IPS DF 4.7 (cell line): Measurements from ENCODE around the gene SLC7A14.

Experiments
- DNase-seq: peaks from one replicate; pipeline ENCODE4 v3.0.0-alpha.2; 2013; ENCODE audit warnings: low spot score; ENCODE audit errors: extremely low read depth

The SLC7A14 gene

DNA sequence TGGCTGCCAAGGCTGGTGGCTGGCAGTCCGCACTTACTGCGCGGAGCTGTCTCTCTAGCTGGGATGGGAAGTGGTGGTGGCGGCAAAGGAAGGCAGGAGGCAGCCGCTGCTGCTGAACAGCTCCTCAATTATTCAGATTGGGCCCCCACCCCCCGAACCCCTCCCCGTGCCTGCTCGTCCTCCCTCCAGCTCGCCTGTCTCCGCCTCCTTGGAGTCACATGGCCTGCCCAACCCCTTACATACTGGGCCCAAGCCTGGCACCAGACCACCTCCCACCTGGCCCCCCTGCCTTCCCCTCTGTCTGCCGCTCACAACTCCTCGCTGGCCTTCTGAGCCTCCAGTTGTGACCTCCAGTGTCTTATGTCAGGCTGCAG, at the start of gene SLC7A14:
Gene SLC7A14, minus strand, starts transcription at position 139 of the 374 bp plus-strand sequence. CDS start 59,139 bp downstream, outside the sequence.
- no peak for DNase-seq

DNA sequence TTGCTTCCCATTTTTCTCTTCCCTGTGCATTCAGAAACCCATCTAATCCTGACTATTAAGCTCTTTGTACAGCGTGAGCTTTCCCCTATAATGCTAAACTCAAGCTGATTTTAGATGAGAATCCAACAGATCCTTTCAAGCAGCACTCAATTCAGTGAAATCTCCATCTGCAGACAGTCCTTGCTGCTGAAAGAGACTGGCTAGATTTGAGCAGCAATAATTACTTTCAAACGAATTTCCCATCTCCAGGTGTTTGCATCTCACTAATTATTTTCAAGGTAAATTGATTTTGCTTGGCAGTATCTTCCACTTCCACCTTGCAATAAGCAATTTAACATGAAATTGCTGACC, 49.5 kb upstream of the SLC7A14 start:
- no peak for DNase-seq

DNA sequence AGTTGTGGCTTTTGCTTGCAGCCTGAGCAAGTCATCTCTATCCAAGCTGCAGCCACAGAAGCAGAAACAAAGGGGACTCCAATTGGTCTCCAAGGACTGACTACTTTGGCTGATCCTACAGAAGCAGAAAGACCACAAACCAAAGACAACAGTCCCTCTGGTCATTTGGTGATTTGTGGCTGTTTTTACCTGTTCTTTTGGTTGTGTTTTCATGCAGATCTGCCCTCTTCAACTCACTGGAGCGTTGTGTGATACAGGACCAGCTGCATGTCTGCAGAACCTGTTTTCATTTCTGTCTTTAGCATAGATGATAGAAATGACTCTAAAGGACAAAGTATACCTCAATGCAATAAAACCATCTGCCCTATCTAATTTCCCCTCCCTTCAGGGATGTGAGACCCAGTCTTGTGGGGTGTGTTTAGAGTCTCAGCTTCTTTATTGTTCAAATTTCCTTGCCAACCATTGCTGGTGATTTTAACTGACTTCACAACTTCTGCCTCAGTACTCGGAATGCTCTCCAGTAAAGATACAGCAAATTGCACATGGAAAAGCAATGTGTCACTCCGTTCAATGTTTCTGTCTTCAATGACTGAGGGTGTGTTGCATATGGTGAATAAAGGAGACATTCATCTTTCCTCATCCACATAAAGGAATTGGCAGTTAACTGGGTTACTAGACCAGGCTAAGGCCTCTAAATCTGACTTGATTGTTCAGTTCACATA, 48.9 kb upstream of the SLC7A14 start:
- no peak for DNase-seq

DNA sequence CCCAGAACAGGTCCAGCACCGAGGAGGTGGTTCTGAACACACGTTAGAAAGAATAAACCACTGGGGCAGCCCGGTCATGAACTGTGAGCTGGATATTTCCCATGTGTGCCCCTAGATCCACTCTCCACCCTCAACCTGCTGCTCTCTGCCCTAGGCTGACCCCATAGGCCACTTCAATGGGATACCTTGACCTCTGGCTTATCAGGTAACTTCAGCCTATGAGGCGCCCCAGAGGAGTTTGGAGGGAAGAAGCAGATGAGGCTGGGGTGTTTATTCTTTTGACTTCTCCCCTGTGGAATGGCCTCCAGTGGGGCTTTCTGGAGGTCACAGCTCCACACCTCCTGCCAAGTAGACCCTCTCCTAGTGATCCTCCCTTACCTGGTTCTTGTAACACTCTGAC, 47.7 kb upstream of the SLC7A14 start:
- DNase-seq = no peak

DNA sequence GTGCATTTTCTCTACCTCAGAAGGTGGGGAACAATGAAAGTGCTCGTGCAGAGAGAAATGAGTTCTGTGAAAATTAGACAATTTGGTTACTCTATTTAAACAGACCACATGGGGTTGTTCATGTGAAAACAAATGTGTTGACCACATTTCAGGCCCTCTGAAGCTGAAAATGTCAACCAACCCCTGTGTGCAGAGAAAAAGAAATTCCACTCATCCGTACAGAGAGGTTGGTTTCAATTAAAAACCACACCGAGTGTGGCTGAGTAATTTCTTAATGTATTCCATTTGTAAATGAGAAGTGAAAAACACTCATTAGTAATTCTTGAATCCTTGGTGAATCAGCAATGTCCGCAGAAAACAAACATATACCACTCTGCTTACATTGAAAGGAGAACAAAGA, 46.9 kb upstream of the SLC7A14 start:
- DNase-seq = no peak

DNA sequence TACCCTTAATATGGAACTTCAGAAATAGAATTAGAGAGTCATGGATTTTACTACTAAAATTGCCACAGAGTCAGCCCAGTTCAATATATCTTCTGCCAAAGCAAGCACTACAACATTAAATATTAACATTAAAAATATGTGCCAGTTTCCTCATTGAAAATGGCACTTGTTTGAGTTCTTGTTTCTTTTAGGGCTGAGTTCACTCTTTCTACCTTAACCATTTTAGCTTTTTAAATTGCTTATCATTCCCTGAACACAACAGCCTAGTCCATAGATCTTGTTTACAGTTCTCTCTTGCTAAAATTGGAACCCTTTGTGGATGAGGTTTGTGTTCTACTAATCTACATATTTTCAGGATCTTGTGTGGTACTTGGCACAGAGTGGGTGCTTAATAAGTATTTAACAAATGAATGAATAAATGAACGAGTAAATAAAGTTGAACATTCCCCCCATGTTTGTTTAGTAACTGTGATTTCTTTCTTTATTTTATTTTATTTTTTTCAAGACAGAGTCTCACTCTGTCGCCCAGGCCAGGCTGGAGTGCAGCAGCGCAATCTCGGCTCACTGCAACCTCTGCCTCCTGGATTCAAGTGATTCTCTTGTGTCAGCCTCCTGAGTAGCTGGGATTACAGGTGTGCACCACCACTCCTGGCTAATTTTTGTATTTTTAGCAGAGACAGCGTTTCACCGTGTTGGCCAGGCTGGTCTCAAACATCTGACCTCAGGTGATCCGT, 46.0 kb upstream of the SLC7A14 start:
- DNase-seq = no peak

DNA sequence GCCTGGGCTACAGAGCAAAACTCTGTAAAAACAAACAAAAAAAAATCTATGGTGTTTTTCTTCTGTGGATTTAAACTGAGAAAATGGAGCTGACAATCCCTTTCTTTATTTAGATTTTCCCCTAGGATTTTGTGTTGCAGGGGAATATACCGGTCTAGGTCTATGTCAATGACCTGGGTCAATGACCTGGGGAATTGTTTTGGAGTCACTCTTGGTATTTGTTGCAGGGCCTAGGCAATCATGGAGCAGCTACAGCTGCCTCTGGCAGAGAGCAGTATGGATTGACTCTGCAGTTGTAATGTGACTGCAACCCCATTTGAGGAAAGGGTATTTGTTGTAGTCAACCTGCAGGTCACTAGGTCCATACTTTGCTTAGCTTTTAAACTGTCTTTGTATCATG, 37.6 kb upstream of the SLC7A14 start:
- DNase-seq = no peak

DNA sequence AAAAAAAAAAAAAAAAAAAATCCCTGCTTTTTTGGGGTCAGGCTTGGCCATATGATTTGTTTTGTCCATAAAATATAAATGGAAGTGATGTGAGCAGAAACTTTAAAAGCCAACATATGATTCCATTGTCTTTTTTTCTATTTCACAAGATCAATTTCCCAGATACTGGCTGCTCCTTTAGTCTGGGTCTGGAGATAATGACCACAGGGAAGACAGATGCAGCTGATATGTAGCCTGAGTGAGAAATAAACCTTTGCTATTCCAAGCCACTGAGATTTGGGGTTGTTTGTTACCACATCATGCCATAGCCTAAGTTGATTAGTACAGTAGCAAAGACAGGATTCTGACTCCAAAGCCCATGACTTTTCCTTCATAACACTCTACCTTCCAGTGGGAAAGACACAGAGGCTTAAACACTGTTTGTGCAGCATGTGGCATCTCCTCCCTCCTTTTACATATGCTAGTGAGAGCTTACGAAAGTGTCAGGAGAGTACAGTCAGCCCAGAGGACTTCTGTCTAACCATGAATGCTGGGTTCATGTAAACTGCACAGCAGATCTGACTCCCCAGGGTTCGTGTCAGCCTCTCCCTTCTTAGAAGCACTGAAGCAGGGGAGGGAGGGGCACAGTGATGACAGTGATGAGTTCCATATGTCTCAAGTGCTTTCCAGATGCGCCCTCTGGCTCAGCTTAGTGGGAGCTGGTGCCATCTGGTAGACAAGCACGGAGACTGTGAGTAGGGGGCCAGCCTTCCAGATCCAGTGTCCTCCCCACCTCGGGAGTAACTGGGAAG, 36.7 kb upstream of the SLC7A14 start:
- DNase-seq = no peak

DNA sequence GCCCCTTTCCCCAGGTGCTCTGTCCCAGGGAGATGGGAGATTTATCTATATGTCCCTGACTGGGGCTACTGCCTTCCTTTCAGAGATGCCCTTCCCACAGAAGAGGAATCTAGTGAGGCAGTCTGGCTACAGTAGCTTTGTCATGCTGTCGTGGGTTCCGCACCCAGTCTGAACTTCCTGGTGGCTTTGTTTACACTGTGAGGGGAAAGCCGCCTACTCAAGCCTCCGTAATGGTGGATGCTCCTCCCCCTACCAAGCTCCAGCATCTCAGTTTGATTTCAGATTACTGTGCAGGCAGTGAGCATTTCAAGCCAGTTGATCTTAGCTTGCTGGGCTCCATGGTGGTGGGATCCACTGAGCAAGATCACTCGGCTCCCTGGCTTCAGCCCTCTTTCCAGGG, 35.4 kb upstream of the SLC7A14 start:
- DNase-seq = no peak

DNA sequence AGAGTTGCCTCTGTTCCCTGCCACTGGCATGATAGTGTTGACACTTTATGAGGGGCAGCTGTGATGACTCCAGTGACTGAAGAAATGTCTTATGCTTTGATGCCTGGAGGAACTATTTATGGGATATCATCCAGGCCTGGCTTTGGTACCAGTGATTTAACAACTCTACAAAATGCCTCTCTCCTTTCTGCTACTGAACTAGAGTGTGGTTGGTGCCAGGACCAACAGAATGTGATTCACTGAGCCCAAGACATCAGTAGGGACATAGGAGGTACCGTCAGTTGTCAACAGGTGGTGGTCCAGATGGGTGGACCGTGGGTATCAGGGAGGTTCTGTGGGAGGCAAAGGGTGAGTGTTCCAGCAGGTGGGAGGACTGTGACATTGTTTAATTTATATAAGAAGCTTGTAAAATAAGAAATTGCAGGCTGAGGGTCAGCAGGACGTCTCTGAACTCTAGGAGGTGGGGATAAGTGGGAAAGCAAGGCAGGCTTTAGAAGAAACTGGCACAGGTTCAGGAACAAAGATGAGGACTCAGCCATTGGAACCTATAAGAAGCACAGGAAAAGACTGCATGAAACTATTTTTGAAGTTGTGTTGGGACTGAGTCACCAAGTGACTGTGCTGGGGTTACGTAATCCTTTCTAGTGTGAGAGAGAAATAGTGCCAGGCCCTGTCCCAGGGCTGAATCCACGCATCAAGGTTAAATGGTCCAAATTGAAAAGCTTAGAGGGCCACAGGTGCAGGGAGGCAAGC, 28.5 kb upstream of the SLC7A14 start:
- no peak for DNase-seq

DNA sequence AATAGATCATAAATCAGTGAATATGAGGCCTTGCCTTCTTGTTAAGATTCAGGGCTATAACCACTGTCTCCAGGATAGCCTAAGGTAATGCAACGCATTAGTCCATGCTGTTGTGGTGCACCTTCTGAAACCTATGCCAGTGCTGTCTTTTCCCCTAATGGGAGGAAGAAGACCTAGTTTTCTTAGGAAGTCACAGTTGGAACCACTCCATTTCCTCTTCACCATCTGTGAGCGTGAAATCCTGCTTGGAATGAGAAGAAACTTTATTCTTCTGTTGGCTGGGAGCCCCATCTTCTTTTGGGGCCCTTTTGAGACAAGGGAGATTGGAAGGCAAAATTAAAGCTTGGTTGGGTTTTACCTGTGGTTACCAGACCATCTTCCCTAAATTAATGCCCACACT, 25.9 kb upstream of the SLC7A14 start:
- DNase-seq = no peak

DNA sequence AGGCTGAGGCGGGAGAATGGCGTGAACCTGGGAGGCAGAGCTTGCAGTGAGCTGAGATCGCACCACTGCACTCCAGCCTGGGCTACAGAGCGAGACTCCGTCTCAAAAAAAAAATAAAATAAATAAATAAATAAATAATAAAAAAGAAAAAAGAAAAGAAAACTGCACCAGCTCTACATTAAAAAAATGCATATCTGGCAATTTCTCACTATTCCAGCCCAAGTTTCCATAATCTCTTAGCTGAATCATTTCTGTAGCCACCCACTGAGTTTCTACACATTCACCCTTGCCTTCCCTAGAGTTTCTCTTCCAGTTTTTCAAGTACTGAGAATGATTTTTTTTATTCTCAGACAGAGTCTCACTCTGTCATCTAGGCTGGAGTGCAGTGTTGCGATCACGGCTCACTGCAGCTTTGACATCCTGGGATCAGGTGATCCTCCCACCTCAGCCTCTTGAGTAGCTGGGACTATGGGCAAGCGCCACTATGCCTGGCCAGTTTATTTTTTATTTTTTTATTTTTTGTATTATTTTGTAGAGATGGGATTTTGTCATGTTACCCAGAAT, 24.5 kb upstream of the SLC7A14 start:
- no peak for DNase-seq

DNA sequence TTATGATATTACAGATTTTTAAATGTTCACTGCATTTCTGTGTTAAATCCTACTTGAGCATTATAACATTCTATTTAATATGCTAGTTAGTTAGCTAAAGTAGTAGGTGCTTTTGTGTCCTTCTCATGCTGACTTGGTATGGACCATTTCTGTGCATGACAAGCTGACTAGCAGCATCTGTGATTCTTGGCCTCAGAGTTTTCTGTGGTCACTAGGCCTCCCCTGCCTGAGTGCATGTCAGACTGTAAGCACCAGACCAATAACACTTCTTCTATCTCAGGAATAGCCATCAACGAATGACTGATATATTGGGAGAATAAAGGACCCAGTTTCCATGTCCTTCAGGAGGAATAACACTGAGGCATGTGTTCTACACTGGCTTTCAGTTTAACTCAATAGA, 22.6 kb upstream of the SLC7A14 start:
- DNase-seq = no peak

DNA sequence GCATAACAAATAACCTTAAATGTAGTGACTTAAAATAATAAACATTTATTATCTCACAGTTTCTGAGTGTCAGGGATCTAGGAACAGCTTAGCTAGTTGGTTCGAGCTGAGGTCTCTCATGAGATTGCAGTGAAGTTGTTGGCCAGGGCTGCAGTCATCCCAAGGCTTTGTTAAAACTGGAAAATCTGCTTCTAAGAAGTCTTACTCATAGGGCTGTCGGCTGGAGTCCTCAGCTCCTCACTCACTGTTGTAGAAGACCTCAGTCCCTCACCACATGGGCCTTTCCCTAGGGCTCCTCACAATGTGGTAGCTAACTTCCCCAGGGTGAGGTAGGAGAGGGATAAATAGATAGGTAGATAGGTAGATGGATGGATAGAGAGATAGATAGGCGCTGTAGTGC, 20.8 kb upstream of the SLC7A14 start:
- DNase-seq = no peak

DNA sequence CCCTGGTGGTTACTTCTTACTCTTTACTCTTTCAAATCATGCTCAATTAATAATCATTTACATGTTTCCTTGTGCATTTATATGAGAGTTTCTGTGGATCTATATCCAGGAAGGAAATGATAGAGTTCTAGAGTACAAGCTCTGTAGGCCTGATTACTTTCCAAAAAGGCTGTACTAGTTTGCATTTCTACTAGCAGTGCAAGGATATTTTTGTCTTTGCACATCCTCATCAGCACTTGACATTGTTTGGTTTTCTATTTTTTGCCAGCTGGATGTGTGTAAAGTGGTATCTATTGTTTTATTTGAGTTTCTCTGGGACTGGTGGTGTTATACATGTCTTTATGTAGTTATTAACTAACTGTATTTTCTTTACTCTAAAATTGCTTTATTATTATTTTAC, 19.6 kb upstream of the SLC7A14 start:
- no peak for DNase-seq

DNA sequence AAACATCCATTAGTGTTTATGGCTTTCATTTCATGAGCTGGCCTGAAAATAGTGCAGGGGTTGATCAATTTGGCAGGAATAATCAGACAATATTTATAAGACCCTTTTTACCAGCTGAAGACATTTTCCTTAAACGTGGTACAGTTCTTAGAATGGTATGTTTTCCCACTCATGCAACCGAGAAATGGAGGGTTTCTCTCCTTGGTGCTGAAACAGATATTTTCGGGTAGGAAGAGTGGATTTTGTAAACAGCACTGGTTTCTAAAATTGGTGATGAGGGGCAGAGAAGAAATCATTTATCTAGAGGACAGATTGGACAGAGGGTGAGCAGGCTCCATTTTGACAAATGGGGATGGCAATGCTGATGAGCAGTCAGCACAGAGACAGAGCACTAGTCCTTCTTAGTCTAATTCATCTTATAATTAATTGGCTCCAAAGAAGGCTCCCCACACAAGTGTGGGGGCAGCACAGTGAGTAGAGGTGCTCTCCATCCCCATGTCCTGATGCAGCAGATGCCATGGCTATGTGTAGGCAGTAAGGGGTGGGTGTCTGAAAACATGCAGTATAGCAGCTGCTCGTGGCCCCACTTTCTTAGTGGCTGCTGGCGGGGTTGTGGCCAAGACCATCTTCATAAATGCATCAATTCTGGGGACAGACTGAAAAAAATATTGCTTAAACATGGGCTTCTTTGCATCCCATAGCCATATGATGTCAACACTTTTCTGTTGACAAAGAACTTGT, 18.1 kb upstream of the SLC7A14 start:
- DNase-seq = no peak

DNA sequence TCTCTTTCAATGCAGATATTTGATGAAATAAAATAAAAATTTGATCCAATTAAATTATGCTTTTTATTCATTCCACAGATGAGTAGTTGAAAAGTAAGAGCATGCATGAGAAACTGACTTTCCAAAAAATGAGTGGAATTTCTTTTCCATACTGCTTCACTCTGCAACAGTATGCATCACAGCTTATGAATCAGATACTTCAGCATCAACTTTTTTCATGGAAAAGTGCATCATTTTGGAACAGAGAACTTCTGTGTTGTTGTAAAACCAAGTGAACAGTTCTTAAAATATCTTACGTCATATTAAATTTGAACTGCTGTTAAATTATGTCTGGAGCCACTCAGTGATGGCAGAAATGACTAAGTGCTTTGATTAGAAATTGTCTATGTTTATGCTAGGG, 16.7 kb upstream of the SLC7A14 start:
- no peak for DNase-seq

DNA sequence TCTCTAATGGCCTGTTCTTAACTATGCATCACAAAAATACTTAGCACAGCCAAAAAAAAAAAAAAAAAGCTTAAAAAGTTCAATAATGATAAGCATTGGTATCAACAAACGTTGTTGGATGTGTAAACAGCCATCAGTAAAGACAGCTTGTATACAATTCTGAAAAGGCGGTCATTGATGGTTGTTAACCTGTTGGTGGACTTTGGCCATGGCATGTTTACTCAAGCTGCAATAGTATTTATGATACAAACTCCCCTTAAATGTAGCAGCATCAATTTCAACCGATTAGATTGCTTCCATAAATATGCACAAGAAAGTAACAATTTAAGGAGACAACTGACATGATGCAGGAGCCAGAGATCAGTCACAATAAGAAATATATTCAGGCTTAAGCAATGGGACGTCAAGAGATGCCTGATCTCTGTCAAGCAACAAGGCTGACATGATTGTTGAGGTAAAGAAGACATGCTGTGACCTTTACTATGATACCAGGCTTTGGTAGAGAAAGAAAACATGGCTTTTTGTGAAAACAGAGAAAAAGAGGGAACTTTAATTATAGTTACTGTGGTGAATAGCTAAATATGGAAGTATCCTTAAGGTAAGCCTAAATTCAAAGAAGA, 14.2 kb upstream of the SLC7A14 start:
- no peak for DNase-seq

DNA sequence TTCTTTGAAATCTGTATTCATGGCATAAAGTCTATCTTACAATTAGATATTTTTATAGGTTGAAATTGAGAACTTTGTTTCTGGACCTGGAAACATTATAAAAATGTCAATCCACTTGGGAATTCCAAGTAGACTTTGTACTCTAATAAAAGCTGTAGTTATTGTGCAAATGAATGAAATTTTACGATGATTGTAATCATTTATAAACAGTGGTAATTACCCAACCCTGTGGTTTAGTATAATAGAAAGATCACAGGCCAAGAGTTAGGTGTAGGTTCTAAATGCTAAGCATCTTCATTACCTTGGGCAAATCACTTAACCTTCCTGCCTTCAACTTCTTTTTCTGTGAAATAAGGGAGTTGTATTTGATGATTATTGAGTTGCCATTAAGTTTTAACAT, 13.2 kb upstream of the SLC7A14 start:
- no peak for DNase-seq

DNA sequence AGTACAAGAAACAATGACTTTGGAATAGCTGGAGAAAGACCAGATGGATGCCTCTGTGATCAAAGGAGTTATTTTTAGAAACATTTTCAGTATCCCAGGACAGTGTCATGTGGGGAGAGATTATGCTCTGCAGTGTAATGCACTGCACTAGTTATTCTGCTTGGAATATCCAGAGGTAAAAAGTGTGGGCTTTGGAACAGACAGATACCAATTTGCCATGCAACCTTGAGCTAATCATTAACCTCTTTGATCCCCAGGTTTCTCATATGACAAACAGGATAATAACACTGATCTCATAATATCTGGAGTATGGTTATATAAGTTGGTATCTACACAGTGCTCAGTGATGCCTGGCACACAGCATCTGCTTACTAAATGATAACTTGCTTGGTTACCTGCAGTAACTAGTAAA, 12.2 kb upstream of the SLC7A14 start:
- no peak for DNase-seq
